Peyer's patch (tissue), 4 donors: ENCODE results near the gene TBL1X. TPM values are rescaled to one million over a fixed set of nuclear protein-coding genes. Genes with fewer than 3 reads are reported as not detected.

ENCODE experiments used
- DNase-seq, 3 donors: peaks; one replicate each; pipeline ENCODE4 v3.0.0-alpha.2; 2017 to 2019
- H3K27ac ChIP-seq, 4 donors: fragments of 200-600 bp; sonication (generic); one replicate each; pipeline ENCODE4 v1.5.1; 2016 to 2019
- H3K27me3 ChIP-seq, 2 donors: fragments of 200-600 bp; sonication (generic); one replicate each; pipeline ENCODE4 v1.5.1; 2019
- H3K36me3 ChIP-seq, 3 donors: fragments of 200-600 bp; sonication (generic); one replicate each; pipeline ENCODE4 v1.5.1; 2016 to 2019
- H3K4me1 ChIP-seq, 4 donors: fragments of 200-600 bp; sonication (generic); one replicate each; pipeline ENCODE4 v1.5.1; 2016 to 2019
- H3K4me3 ChIP-seq, 4 donors: fragments of 200-600 bp; sonication (generic); 1 replicate in 3 of 4; 2 replicates in 1 of 4; pipeline ENCODE4 v1.5.1; 2016 to 2019; ENCODE audit warnings: mild to moderate bottlenecking in 1 of 4
- H3K9me3 ChIP-seq, 4 donors: fragments of 200-600 bp; sonication (generic); one replicate each; pipeline ENCODE4 v1.5.1; 2016 to 2019; ENCODE audit warnings: mild to moderate bottlenecking in 1 of 4
- POLR2A ChIP-seq, 2 donors: fragments of 450-650 bp; IDR thresholded peaks; one replicate each; pipeline ENCODE4 v1.5.1; 2017; ENCODE audit warnings: antibody characterized with exemption in 2 of 2, mild to moderate bottlenecking in 2 of 2, moderate library complexity in 2 of 2
- total RNA-seq, 4 donors: library from RNA; depleted of rRNA; stranded (reverse); fragments of >200 nt; gene quantifications; one replicate each; pipeline ENCODE4 v1.1.0, GENCODE V29; 2016
- TF ChIP-seq, protein P1 (sequence below), 6 experiments: fragments of 450-650 bp in 4 of 6; fragments of 200-600 bp in 2 of 6; sonication (generic) in 1 of 6; IDR thresholded peaks; one replicate each; pipeline ENCODE4 v1.5.1; 2017 to 2019; ENCODE audit warnings: antibody characterized with exemption in 6 of 6, mild to moderate bottlenecking in 3 of 6, moderate library complexity in 1 of 6

TBL1X gene
- total RNA-seq, 4 donors from 2014 or later: 3.9 to 29.7 (median 5.0) TPM

DNA sequence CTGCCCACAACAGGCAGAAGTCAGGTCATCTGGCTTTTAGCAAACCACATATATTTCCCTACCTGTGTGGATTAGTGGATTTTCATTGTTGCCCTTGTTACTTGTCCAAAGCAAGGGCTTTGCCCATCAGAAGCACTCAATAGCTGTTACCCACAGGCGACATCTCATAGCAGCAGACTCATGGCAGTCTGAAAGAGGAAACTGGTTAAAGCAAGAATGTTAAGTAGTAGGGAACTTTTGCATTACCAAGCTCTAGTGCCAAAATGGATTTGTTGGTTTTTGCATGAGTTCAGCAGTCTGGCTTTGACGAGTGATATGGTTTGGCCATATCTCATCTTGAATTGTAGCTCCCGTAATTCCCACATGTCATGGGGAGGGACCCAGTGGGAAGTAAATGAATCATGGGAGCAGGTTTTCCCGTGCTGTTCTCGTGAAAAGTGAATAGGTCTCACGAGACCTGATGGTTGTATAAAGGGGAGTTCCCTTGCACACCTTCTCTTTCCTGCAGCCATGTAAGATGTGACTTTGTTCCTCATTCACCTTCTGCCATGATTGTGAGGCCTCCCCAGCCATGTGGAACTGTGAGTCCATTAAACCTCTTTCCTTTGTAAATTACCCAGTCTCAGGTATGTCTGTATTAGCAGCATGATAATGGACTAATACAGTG lies 192.9 kb downstream of the TBL1X start:
- no peak for DNase-seq
- no peaks in the 10 kb centered on the region for H3K9me3 ChIP-seq
- H3K4me1 ChIP-seq: no peaks in the 10 kb centered on the region
- no peak for TF ChIP-seq POLR2A (IDR thresholded peaks at IDR 0.05)
- TF ChIP-seq, protein P1, sequence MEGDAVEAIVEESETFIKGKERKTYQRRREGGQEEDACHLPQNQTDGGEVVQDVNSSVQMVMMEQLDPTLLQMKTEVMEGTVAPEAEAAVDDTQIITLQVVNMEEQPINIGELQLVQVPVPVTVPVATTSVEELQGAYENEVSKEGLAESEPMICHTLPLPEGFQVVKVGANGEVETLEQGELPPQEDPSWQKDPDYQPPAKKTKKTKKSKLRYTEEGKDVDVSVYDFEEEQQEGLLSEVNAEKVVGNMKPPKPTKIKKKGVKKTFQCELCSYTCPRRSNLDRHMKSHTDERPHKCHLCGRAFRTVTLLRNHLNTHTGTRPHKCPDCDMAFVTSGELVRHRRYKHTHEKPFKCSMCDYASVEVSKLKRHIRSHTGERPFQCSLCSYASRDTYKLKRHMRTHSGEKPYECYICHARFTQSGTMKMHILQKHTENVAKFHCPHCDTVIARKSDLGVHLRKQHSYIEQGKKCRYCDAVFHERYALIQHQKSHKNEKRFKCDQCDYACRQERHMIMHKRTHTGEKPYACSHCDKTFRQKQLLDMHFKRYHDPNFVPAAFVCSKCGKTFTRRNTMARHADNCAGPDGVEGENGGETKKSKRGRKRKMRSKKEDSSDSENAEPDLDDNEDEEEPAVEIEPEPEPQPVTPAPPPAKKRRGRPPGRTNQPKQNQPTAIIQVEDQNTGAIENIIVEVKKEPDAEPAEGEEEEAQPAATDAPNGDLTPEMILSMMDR (IDR thresholded peaks at IDR 0.05): no peak
- H3K4me3 ChIP-seq: no peak overlapping the region
- no peaks in the 10 kb centered on the region for H3K27me3 ChIP-seq
- no peaks in the 10 kb centered on the region for H3K36me3 ChIP-seq
- no peak overlapping the region for H3K27ac ChIP-seq

DNA sequence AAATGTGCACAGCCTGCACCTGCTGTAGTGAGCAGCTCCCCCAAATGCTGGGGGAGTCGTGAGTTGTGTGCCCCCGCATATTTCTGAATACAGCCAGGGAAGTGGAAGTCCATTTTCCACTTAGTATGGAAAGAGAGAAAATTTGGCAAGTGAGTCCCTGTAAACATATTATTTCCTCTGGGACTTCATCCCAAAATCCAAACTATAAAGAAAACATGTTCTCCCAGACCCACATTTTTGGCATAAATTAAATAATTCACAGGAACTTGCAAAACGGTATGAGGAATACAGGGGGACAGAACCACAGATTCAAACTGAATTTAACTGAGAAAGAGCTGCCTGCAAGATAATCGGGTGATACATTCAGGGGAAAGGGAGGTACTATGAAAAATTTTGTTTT lies 193.6 kb downstream of the TBL1X start:
- Histone ChIP-seq H3K4me3 (no peak overlapping the region), H3K4me1 (no peaks in the 10 kb centered on the region)
- TF ChIP-seq, protein P1 (IDR thresholded peaks at IDR 0.05): no peak
- no peak for TF ChIP-seq POLR2A (IDR thresholded peaks at IDR 0.05)

DNA sequence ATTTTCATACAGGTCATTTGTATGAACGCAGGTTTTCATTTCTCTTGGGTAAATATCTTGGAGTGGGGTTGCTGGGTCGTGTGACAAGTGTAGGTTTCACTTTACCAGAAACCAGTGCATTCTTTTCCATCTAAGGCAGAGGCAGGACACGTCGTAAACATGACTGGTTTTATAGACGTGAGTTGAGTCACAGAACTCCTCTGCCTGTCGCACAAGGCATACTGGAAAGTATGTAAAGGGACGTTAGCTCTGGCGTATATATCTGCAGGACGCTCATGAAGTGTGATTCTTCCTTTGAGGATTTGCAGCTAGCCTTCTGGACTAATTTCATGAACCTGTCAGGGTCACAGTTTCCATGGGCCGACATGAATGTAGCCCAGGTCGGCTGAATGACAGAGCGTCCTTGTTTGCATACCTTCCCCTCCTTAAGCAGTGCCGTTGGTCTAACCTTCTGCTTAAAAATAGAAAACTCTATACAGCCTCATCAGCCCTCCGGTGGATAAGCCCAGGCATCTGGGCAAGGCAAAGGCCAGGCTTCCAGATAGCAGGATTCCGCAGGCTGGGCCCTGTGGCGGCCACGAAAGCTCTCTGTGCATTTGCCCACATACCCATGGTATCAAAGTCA lies 194.8 kb downstream of the TBL1X start:
- TF ChIP-seq POLR2A (IDR thresholded peaks at IDR 0.05): no peak
- TF ChIP-seq, protein P1 (IDR thresholded peaks at IDR 0.05): no peak
- H3K27ac ChIP-seq: no peak overlapping the region
- no peaks in the 10 kb centered on the region for H3K27me3 ChIP-seq
- no peaks in the 10 kb centered on the region for H3K9me3 ChIP-seq
- no peaks in the 10 kb centered on the region for H3K36me3 ChIP-seq
- no peak for DNase-seq
- H3K4me1 ChIP-seq: no peaks in the 10 kb centered on the region
- no peak overlapping the region for H3K4me3 ChIP-seq

More for the DNA sequence above, 193.6 kb downstream of the TBL1X start:
- DNase-seq: no peak
- Histone ChIP-seq H3K27ac (no peak overlapping the region), H3K9me3 (no peaks in the 10 kb centered on the region), H3K36me3 (no peaks in the 10 kb centered on the region), H3K27me3 (no peaks in the 10 kb centered on the region)

DNA sequence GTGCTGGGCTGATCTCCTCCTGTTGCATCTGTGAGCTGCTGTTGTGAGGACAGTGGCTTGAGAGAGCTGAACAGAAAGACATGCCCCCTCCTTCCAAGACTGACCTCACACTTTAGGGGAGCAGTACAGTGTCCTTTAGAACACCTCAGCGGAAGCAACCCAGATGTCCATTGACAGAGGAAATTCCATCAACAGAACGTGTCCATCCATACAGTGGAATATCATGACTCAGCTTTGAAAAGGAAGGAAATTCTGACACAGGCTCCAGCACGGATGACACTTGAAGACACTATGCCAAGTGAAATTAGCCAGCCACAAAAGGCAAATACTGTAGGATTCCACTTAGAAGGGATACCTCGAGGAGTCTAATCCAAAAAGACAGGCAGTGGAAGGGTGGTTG lies 197.3 kb downstream of the TBL1X start:
- no peaks in the 10 kb centered on the region for H3K9me3 ChIP-seq
- H3K4me1 ChIP-seq: no peaks in the 10 kb centered on the region
- H3K36me3 ChIP-seq: no peaks in the 10 kb centered on the region
- H3K27me3 ChIP-seq: no peaks in the 10 kb centered on the region
- no peak overlapping the region for H3K27ac ChIP-seq
- DNase-seq: no peak
- TF ChIP-seq POLR2A (IDR thresholded peaks at IDR 0.05): no peak
- TF ChIP-seq, protein P1 (IDR thresholded peaks at IDR 0.05): no peak
- no peak overlapping the region for H3K4me3 ChIP-seq

DNA sequence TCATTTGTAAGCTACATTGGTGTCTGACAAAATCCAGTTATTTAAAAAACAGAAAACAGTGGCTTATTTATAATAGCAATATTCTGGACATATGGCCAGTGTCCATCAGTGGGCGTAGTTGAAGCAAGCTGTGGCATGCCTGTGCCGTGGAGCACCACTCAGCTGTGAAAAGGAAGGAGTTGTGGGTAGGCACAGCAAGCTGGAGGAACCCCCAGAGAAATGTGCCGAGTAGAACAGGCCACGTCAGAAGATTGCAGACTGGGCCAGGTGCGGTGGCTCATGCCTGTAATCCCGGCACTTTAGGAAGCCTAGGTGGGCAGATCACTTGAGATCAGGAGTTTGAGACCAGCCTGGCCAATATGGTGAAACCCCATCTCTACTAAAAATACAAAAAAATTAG lies 198.4 kb downstream of the TBL1X start:
- no peaks in the 10 kb centered on the region for H3K36me3 ChIP-seq
- TF ChIP-seq POLR2A (IDR thresholded peaks at IDR 0.05): no peak
- TF ChIP-seq, protein P1 (IDR thresholded peaks at IDR 0.05): no peak
- no peak for DNase-seq
- no peaks in the 10 kb centered on the region for H3K9me3 ChIP-seq
- no peak overlapping the region for H3K27ac ChIP-seq
- no peaks in the 10 kb centered on the region for H3K27me3 ChIP-seq
- no peaks in the 10 kb centered on the region for H3K4me1 ChIP-seq
- no peak overlapping the region for H3K4me3 ChIP-seq
